Hepatic stellate cell (primary cell): ENCODE measurements around the gene NDUFS6.

Experiments
- DNase-seq: peaks from one replicate; pipeline ENCODE4 v3.0.0; 2011; ENCODE audit warnings: low spot score

The NDUFS6 gene

DNA sequence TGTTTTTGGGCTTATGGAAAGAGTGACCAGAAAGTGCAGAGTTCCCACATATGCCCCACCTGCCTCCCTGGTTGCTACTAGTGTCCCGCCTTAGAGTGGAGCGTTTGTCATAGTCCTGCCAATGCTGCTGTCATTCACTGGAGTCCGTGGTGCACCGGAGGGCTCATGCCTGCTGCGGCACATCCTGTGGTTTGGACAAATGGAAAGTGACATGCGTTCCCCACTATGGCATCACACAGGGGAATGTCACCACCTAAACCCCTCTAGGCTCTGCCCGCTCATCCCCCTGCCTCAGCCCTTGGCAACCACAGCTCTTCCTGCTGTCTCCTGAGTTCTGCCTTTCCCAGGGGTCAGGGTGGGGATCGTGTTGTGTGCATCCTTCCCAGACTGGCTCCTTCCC, 52.3 kb downstream of the NDUFS6 start:
- no peak for DNase-seq

DNA sequence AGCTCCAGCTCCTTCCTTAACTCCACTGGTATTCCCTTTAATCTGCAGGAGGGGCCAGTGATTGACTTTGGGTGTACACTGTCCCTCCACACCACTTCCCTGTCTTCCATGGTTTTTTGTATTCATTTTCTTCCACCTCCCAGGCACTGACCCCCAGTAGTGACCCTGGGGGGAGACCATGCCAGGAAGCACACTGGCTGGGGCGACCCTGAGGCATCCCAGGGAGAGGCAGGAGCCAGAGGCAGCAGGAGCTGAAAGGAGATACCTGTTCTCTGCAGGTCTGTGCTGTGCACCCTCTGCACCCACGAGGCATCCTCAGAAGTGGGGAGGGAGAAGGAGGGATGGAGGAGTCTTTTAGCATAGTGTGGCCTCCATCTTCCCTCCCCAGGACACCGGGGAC, 53.9 kb downstream of the NDUFS6 start:
- no peak for DNase-seq

DNA sequence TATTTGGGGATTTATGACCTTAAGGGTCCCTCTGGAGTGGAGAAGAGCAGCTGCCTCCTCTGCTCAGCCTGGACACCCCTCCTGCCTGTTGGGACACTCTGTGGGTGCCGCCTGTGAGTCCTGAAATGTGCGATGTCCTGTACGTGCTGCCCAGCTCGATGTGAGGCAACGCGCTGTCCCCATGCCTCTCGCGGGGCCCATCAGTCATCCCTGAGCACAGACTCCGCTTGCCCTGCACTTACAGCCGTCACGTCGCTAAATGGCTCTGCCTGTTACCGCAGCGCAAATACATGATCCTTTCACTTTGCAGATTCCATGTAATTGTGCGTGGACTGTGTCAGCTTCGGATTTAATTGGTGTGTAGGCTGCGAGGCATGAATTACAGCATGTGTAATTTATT, 54.4 kb downstream of the NDUFS6 start:
- no peak for DNase-seq

DNA sequence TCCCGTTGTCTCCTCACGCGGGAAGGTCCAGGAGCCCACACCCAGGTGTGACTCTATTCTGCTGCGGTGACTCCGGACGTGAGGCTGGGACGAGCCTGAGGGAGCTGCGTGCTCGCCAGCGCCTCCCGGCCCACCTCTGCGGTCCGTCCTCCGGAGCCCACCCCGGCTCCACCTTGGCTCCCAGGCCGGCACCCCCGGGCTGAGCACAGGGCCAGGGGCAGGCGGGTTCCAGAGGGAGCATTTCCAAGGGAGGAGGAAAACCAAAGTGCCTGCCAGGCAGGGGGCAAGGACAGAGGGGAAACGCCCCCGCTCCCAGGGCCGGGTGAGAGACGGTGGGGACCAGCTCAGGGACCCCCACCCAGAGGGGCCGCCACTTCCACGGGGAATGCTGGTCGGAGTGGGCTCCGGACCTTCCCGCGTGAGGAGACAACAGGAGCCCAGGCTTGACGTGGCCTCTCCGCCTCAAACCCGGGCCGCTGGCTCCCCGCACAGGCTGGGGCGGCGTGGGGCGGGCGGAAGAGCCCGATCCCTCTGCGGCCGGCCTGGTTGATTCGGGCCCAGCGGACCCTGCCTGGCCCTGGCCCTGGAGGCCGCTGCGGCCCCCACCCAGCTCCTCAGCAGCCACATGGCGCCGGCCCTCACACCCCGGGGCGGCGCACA, 55.5 kb downstream of the NDUFS6 start:
- DNase-seq: no peak

DNA sequence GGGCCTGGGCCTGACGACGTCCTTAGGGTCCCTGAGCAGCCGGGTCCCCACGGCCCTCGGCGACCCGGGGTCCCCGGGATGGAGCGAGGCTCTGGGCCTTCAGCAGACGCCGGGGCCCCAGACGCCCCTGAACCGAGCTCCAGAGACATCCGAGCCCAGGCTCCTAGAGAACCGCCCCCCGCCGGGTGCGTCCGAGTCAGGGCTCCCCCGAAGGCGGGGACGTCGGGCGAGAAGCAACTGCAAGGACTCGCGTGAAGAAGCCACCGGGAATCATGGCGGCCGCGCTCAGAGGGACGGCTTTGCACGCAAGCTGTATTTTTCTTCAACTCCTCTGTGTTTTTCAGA, 56.0 kb downstream of the NDUFS6 start:
- no peak for DNase-seq

DNA sequence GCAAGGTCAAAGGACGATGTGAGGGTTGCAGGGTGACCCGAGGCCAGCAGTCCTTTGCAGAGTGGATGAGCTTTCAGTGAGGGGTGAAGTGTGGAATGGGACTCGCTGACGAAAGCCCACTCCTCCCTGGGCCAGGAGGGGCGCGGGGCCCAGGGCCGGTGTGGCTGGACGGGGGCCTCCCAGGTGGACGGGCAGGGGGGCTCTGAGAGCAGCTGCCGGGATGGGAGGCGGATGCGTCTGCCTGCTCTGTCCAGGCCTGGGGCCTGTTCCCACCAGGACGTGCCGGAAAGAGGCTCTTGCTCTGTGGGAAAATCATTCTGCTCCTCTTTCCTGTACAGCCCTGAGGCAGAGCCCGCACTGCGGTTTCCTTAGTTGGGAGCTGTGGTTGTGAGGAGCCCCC, 57.2 kb downstream of the NDUFS6 start:
- no peak for DNase-seq

DNA sequence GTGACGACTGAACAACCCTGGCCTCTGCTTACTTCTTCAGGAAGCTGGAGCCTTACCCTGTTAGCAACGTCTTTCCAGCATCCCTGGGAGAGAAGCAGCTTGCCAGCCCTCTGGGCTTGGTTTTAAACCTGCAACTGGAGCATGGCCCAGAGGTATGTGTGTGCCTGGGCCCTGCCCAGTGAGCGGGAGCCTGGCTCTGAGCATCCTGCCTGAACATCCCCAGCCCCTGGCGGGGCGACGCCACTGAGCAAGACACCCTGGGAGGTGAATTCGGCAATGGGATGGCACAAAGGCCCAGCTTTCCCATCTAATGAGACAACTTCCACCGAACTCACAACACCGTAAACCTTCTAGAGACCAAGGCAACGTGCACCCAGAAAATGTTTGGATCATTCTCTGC, 57.9 kb downstream of the NDUFS6 start:
- no peak for DNase-seq

DNA sequence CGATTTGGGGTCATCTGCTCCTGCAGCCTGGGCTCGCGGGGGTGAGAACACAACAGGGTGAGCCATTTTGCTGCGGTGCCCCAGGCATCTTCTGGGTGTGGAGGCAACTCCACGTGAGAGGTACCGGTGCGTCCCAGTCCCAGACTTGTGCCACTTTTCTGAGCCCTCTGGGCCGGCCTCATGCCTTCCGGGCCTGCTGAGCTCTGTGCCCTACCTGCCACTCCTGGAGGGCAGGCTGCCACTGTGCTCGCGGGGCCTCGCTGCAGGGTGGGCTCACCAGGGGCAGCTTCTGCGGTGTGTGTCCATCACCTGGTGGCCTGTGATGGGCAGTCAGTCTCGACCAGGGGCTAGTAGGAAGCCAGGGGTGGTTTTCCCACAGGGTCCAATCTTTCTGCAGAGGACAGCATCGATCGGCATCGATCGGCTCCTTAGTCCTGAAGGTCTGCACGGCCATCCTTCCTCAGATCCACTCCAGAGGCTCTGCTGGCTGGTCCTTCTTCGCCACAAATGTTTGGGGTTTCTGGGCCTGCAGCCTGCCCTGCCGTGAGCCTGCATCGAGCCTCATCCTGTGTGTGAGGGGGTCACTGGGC, 58.9 kb downstream of the NDUFS6 start:
- DNase-seq: no peak

DNA sequence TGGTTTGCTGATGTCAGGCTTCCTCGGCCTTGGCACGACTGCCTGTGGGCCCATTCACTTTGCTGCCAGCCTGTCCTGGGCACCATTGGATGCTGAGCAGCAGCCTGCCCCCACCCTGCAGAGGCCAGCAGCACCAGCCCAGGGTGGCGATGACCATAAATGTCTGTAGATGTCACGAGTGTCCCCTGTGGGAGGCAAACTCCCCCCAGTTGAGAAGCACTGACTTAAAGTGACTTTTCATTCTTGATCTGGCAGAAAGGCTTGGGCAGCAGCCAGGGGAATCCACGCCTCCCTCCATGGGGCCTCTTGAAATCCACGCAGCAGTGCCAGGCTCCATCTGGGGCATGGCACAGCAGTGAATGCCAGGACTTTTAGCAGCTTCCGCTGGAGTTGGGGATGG, 59.7 kb downstream of the NDUFS6 start:
- no peak for DNase-seq

DNA sequence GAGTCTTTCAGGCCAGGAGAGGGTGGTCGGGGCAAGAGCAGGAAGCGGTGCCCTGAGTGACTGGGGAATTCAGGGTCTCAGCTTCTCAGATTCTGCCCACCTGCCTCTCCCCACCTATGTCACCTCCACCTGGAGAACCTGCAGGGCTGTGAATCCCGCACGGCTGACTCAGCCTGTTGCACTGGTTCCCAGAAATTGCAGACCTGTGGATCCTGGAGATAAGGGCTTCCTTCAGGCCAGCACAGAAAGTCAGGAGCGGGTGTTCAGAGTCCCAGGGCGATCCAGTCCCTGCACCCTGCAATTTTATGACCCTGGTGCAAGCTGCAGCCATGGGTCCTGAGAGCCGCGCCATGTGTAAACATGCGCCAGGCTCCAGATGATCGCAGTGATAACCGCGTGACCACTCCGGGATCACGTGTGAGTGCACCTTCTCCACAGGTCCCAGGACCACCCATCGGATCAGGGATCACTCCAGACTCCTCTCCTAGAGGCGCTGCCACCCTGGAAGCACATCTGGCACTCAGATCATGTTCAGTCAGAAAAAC, 63.8 kb downstream of the NDUFS6 start:
- DNase-seq: no peak

DNA sequence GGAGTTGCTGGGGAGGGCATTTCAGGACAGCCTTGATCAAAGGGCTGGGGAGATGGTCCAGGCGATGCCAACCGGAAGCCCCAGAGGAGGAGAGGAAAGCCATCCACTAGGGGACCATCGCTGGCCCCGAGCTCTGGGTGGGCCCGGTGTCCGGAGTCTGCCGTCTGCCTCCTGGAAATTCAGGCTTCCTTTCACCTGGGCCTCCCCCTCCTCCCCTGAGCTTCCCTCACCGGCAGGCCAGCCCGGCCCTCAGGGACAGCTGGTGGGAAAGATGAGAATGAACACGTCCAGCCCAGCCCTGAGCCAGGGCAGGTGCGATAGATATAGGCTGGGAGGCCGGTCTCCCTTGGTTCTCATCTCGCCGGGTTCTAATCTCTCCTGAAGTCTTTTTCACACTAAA, 64.3 kb downstream of the NDUFS6 start:
- no peak for DNase-seq
